Left renal pelvis (tissue), 4 donors: Measurements from ENCODE around the gene KIF23. TPM values are rescaled to one million over a fixed set of nuclear protein-coding genes. Genes with fewer than 3 reads are reported as not detected.
A peak's percentile ranks its signal among the peaks of the same experiment; 100 is the strongest.
"Not testable (repeated sequence)": the region's sequence is repeated elsewhere in the genome, so short reads cannot be mapped to it uniquely, and the experiment has no call there.

Source experiments
- DNase-seq, 4 donors: peaks; one replicate each; pipeline ENCODE4 v3.0.0-alpha.2; 2013; ENCODE audit warnings: low read depth in 4 of 4, low spot score in 3 of 4
- polyA plus RNA-seq, 4 donors: library from polyadenylated mRNA; unstranded; fragments of 120-200 nt; gene quantifications; one replicate each; pipeline ENCODE4 v1.2.1, GENCODE V29; 2013; ENCODE audit not compliant: insufficient read length in 4 of 4

The KIF23 gene
- 10 to 100 TPM; 34.8 to 40.6 (median 37.7) TPM for polyA plus RNA-seq

DNA sequence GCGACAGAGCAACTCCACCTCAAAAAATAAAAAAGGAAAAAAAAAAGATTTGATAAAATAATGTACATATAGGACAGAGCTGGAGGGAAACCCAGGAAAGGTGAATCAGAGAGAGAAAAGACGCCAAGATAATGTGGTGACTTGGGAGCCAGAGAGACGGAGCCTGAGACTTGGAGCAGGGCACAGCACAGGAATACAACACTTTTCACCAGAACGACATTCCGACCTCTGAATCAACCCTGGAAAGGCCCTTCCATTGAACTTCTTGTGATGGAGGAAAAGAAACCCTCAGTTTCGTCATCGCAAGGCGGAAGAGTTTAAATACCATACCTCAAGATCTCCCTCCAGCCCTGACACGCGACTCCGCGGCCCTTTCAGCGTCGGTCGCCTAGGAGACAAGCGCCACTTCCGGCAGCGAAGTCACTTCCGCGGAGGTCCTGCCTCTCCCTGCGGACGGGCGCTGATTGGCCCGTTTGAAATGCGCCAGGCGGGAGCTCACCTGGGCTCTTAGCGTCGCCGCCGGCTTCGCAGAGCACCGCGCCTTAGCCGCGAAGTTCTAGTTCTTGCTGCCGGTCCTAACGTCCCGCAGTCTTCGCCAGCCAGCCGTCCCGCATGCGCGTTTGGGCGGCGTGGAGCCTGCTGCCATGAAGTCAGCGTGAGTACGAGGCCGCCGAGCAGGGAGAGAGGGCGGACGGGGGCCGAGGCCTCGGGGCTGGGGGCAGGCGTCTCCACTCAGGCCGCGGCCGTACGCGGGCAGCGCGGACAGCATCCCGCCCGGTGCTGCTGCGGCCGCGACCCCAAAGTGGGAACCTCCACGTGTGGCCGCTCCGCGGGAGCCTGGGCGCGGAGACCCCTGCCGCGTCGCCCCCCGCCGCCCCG lies at the start of gene KIF23:
TSS of gene KIF23 (plus strand) at position 528 of the 879 bp plus-strand sequence. CDS start at position 645, 117 bp downstream.
- DNase-seq, result peak; percentile 82 to 90 (median 86)

DNA sequence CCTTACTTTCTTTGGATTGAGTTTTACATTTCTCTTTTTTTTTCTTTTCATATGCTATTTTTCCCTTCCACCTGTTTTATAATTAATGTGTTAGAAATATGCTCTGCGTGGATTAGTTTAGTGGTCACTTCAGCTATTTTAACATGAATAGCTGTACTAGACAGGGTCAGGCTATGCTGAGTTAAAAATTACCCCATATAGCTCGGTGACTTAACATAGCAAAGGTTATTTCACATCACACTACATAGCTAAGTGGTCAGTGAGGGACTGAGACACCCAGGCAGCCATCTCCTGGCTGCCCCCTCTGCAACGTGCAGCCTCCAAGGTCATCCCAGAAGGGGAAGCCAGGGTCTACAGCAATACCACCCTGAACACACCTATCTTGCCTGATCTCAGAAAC lies 46.9 kb upstream of the KIF23 start:
- no peak for DNase-seq

DNA sequence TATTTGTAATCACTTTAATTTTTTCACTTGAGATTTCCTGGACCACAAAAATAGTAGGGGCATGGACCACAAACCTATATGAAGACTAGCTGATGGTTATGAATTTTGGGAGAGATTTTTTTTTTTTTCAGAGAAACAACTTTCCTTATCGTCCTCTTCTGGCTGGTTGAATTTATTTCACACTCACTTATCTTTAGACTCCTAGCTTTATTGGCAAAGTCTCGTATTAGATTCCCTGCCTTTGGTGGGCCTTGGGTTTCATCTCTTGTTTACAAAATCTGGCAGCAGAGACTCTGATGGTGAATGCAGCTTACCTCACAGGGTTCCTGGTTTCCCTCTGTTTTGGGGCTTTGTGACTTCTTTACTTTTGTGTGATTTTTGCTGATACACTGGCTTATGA lies 44.5 kb upstream of the KIF23 start:
- no peak for DNase-seq

DNA sequence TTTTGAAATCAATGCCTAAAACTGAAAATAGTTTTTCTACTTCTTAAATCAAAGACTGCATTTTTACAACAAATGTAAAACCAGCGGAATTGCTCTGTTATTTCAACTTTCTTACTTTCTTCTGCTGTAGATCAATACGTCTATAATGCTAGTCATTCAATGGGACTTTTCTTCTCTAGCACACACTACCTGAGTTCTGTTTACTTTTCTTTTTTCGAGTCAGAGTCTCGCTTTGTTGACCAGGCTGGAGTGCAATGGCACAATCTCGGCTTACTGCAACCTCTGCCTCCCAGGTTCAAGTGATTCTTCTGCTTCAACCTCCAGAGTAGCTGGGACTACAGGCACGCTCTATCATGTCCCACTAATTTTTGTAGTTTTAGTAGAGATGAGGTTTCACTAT lies 40.7 kb upstream of the KIF23 start:
- DNase-seq, result no peak

DNA sequence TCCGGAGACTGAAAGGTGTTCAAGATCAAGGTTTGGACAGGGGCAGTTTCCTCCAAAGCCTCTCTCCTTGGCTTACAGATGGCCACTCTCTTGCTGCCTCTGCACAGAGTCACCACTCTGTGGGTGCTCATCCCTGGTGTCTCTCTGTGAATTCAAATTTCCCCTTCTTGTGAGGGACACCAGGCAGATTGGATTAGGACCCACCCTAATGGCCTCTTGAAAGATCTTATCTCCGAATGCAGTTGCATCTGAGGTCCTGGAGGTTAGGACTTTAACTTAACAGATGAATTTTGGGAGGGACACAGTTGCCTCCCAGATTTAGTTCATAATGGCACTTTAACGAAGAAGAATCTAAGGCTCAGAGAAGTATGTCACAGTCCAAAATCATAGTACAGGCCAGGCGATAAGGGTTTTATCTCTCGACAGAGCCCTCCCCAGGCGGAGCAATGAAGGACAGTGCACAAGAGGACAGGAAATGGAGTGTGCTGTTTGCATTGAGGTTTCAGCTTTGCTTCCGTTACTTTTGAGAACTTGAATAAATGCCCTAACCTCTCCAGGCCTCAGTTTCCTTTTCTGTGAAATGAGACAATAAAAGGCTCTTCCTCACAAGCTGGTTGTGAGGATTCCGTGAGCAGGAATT lies 38.9 kb upstream of the KIF23 start:
- DNase-seq, result no peak

DNA sequence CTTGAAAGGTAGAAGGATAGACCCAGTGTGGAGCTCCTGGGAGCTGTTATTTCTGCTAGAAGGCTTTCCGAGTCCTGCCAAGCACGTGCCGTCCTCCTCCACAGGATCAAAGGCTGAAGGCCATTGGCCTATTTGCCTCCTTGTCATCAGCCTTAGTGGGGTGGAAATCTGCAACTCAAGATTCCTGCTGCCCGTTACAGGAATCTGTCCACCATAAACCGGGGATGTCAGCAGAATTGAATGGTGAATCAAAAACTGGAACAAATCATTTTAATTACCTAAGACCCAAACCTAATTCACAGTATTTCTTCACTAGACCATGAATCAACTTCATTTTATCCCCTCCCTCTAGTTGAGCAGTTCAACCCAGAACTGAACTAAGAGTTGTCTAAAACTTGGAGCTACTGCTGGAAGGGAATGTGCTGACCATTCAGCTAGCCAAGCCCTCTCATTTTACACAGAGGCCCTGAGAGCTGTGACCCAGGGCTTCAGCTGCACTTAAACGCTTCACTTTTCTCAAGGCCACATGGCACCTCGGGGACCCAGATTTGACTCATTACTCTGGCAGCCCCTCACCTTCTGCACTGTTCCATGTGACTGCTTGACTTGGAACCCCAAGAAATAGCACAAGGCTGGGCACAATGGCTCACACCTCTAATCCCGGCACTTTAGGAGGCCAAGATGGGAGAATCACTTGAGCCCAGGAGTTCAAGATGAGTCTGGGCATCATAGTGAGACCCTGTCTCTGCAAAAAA lies 36.8 kb upstream of the KIF23 start:
- peak; percentile 40 to 51 (median 47) for DNase-seq

DNA sequence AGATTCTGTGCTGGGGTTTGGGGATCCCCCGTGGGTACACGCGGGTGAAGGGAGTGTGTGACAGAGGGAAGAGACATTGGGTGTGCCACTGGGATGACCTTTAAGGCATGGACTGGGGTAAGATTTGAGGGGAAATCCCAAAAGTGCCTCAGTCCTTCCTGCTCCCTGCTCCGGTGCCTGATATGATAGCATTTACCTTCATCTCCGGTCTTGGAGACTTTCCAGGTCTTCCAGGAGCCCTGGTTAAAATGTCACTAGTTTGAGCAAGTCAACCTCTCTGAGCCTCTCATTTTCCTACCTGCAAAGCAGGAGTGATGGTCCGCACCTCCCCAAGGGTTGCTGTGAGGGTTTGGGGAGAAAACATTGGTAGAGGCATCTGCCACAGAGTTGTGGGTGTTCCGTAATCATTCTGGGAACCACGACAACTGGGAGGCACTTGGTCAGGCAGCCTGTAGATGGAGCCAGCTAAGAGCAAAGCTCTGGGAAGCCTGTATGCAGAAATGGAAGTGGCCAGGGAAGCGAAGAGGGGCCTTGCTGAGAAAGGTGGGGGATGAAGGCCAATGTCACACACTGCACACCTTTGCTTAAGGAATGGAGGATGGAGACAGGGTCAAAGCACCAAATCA lies 33.9 kb upstream of the KIF23 start:
- no peak for DNase-seq

DNA sequence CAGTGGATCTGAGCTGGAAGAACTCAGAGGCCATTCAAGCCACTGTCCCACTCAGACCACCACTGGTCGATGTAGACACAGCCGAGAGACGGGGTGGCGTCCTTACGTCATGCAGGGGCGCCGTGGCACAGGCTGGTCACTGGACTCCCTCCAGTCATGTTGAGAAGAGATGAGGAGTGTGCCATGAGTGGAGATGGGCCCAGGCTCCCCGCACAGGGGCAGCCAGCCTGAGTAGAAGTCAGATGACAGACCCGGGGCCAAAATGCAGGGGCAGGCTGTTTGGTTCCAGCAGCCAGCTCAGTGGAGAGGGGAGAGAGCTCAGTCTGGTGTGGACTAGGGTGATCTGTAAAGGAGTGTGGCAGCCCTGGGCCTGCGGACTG lies 33.4 kb upstream of the KIF23 start:
- no peak for DNase-seq

DNA sequence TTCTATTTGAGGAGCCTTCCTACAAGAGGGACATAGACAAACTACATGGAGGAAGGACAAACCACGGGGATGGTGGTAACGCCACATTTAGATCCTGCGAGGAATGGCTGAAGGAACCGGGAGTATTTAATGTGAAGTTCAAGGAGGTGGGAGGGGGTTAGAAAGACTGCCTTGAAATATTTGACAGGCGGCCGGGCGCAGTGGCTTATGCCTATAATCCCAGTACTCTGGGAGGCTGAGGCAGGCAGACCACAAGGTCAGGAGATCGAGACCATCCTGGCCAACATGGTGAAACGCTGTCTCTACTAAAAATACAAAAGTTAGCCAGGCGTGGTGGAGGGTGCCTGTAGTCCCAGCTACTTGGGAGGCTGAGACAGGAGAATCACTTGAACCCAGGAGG lies 32.0 kb upstream of the KIF23 start:
- not testable (repeated sequence) for DNase-seq

DNA sequence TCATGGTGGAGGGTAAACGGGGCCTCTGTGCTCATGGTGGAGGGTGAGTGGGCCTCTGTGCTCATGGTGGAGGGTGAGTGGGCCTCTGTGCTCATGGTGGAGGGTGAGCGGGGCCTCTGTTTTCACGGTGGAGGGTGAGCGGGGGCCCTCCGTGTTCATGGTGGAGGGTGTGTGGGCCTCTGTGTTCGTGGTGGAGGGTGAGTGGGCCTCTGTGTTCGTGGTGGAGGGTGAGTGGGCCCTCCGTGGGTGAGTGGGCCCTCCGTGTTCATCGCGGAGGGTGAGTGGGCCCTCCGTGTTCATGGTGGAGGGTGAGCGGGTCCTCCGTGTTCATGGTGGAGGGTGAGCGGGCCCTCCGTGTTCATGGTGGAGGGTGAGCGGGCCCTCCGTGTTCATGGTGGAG lies 30.1 kb upstream of the KIF23 start:
- DNase-seq, result not testable (repeated sequence)

DNA sequence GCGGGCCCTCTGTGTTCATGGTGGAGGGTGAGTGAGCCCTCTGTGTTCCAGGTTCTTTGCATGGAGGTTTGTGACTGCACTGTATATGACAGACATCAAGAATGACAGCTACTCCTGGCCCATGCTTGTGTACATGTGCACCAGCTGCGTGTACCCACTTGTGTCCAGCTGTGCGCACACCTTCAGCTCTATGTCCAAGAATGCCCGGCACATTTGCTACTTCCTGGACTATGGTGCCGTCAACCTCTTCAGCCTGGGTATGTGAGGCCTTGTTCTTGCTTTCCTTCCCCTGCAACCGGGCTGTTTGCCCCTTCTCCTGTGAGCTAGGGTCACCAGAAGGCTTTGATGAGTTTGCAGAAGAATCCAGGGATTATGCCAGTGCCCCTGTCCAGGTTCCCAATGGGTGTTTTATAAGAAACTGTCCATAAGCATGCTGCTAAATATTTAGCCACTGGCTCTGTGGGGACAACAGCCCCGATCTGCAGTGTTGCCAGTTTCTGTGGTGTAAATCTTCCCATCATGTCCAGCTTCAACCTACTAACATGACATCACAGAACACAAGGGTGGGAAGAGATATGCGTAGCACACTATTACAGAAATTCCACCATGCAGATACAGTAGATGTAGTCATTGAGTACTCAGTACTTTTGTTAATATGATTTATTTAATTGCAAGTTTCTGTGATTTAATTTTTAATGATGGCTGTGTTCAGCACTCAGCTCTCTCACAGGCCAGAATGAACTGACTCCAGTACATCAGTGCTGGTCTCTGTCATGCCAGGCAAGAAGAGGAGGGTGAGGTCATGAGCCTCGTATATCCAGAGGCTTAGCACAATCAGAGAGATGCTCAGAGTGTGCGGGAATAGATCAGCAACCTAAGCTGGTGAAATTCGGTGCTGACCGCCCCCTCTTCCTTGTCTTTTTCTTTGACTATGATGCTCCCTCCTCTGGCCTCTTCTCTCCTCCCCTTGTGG lies 29.2 kb upstream of the KIF23 start:
- DNase-seq, result no peak

DNA sequence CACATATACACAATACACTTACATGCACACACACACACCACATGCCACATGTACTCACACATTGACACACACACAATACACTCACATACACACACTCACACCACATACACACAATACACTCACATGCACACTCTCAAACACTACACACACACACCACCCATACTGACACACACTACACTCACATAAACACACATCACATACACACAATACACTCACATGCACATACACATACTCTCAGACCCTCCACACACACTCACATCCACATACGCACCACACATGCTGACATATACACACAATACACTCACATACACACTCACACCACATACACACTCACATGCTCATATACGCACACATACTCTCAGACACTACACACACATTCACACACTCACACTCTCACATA lies 28.3 kb upstream of the KIF23 start:
- no peak for DNase-seq

DNA sequence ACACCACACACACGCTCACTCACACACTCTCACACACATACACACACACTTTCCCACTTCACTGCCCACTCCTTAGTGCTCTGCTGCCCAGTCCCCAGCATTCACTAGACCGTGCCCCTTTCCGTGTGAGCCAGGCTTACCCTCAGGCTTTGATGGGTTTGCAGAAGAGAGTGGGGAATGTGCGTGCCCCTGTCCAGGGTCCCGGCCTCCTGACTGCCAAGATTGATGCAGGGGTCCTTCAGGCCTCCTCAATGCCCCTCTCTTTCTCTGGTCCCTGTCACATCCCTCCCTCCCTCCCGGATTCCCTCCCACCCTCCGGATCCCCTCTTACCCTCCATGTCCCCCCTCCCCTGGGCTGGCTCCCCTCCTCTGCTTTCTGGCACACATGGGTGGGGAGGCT lies 27.9 kb upstream of the KIF23 start:
- DNase-seq, result no peak

DNA sequence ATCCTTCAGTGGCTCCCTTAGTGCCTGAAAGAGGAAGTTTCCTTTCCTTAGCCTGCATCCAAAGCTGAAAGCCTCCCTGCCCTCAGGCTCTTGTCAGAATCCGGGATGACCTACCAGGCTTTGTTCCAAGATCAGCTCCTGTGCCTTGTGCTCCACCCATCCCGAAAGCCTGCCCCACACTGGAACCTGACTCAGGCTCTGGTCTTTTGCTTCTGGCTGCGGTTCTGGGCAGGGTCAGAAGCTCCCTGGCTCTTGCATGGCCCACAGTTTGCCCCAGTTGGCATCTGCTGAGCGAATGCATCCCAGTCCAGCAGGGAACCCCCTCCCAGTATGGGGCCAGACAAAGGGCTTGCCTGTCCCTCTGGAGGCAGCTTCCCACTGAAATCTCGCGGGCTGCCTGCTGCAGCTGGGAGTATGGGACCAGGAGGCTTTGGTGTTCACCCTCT lies 25.9 kb upstream of the KIF23 start:
- no peak for DNase-seq

DNA sequence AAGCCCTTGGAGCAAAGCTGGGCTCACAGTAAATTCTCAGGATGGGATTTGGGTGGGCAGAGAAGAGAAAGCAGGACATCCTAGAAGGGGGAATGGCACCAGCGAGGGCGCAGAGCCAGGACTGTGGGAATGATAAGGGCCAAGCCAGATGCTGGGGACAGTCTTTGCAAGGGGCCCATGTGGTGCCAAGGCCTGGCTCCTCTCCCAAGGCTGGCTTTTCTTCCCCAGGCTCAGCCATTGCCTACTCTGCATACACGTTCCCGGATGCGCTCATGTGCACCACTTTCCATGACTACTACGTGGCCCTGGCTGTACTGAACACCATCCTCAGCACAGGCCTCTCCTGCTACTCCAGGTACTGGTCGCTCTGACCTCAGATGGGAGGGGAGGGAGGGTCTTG lies 24.7 kb upstream of the KIF23 start:
- DNase-seq, result no peak

DNA sequence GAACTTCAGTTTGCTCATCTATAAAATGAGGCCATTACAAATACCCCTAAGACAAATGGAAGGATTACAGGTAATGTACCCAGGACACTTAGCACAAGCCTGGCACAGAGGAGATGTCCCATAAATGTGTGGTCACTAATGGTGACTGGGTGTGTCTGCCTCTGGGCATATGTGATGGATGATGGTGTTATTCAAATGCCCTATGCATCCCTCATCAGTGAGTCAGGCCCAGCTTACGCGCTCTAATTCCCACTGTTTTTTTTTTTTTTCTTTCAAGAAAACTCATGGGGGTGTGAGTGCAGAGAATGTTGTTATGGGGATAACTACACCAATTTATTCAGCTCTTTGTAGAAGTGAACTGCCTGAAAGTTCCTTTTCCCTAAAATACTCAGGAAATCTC lies 23.6 kb upstream of the KIF23 start:
- no peak for DNase-seq

DNA sequence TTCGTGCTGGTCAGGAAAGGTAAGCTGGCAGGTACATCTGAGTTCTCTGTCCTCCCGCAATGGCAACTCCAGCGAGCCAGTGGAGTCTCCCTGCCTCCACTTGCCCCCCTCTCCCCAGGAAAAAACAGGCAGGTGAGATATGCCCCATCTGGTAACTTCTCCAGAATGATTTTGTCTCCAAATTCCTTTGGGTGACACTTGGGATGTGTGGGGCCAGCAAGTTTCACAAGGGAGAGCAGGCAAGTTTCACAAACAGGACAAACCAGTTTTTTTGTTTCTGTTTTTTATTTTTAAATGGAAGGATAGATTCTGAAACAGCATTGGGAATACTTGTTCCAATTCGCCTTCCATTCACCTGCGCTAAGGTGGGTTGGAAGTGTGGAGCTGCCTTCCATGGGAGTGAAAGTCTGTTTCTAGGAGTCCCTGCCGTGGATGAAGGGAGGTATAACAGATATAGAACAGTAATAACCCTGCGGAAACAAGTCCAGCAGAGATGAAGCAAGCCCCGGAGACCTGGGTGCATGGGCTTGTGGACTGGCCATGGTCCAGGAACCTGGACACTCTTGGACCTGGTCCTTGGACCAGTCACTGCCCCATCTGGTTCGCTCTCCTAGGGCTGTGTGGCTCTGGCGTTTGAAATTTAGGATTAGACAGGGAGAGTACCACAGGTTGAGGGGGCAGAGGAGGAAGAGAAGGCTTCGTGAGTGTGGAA lies 22.9 kb upstream of the KIF23 start:
- no peak for DNase-seq

DNA sequence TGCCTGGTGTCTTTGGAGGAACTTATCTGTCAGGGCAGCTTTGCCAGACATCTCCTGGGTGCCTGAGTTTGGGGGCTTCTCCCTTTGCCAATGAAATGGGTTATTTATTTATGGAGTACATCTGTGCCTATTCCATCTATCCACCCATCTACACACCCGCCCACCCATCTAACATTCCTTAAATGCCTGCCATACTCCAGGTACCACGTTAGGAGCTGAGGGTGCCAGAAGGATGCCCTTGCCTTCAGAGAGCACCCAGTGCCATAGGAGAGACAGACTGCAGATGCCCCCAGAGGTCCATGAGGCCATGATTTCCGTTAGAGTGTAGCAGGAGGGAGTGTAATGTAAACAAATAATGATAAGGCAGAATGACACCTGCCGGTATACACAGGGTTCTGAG lies 21.8 kb upstream of the KIF23 start:
- DNase-seq, result no peak

DNA sequence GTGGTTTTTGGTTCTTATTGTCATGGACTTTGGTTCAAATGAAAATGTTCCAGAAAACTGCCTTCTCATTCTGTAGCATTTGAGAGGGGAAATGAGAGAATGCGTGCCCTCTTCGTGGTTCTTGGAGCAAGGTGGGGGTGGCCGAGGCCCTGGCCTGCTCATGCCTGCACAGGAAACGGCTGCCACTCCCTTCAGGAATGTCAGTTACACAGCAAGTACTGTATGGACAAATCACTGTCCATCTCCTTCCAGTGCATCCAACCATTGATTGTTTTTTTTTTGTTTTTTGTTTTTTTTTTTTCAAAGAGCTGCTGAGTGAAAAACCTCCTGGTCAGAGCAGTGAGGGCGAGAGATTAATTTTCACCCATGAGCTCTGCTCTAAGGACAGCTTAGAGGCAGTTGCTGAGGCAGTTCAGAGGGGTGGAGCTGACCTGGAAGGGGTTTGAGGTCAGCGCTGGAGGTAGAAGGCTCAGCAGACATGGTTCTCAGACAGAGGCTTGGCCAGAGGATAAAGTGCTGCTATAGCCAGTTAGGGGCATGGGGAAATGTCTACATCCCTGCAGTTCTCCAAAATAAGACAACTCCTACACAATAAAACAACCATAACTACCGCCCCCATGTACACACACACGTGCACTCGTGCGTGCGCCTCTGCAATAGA lies 20.2 kb upstream of the KIF23 start:
- no peak for DNase-seq
